Ramos (cell line): Measurements from ENCODE around the gene CPPED1.

Experiments used
- in situ Hi-C: fragments of 300-500 bp; cut with MboI; formaldehyde crosslinking; loops from one replicate; pipeline ENCODE4 v1.14.3; 2022; ENCODE audit warnings: low sequenced_read_pairs; ENCODE audit not compliant: unreplicated experiment

Gene CPPED1

DNA sequence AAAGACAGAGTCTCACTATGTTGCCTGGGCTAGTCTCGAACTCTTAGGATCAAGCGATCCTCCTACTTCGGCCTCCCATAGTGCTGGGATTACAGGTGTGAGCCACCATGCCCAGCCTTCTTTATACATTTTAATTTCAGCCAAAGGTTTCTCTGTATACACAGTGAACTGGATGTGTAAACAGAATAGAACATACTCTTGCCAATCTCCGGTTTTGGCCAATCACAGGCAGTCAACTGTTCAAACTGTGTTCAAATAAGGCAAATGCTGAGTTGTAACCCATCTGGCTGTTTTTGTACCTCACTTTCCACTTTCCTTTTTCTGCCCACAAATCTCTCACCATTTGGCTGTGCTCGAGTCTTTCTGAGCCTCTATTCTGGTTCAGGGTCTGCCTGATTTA lies 108.2 kb downstream of the CPPED1 start:
- in situ Hi-C loops = no loop called here

DNA sequence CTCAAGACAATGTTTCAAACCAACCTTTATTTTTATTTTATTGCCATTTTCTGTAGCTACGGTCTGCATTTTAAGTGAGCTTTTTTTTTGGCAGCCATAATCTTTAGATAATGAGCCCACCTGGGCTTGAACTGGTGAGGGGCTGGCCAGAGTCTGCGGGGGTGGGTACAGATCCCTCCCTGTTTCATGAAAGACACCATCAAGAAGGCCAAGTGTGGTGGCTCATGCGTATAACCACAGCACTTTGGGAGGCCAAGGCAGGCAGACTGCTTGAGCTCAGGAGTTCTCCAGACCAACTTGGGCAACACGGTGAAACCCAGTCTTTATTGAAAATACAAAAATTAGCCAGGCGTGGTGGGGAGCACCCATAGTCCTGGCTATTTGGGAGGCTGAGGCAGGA lies 113.7 kb downstream of the CPPED1 start:
- in situ Hi-C loops = no loop called here

DNA sequence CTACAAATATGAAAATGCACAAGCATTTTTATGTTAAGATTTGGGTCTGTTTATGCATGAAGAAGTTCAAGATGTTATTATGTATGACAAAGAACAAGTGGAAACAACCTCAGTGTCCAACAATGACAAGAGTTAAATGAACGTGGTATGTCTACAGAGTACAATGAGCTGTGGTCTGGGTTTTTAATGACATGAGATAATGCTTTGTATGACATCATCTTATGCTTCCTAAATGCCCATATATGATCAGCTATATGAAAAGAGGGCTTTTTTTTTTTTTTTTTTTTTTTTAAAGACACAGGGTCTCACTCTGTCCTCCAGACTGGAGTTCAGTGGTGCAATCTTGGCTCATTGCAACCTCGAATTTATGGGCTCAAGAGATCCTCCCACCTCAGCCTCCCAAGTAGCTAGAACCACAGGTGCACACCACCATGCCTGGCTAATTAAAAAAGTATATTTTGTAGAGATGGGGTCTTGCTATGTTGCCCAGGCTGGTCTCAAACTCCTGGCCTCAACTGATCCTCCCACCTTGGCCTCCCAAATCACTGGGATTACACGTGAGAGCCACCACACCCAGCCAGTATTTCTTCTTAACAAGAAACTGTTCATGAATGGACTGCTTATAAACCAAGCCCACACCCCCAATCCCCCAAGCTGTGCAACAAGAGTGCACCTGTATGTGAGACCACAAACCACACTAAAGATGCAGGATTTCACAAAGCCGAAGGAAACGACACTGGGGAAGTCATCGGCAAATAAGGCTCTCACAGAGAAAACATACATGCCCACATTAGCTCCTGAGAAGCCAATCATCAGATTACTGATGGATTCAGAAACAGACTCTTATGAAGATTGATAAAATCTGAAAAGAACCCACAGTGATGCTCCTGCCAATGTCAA lies 114.5 kb downstream of the CPPED1 start:
- in situ Hi-C loops = no loop called here

DNA sequence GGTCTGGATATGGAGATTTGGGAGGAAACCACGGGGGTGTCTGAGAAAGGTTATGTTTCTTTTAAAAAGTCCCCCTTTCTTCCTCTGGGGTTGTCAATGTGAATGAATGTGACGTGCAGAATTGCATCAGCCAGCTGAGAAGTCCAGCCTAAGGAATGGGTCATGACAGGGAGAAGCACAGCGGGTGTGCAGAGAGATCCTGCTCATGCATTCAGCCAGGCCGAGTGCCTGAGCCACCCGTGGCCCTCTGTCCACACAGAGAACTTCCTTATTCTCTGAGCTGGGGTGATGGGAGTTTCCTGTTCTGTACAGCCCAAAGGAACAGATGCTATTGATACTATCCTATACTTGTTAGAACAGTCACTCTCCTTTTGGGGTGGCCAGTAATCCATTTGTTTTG lies 117.9 kb downstream of the CPPED1 start:
- in situ Hi-C loops = no loop called here

DNA sequence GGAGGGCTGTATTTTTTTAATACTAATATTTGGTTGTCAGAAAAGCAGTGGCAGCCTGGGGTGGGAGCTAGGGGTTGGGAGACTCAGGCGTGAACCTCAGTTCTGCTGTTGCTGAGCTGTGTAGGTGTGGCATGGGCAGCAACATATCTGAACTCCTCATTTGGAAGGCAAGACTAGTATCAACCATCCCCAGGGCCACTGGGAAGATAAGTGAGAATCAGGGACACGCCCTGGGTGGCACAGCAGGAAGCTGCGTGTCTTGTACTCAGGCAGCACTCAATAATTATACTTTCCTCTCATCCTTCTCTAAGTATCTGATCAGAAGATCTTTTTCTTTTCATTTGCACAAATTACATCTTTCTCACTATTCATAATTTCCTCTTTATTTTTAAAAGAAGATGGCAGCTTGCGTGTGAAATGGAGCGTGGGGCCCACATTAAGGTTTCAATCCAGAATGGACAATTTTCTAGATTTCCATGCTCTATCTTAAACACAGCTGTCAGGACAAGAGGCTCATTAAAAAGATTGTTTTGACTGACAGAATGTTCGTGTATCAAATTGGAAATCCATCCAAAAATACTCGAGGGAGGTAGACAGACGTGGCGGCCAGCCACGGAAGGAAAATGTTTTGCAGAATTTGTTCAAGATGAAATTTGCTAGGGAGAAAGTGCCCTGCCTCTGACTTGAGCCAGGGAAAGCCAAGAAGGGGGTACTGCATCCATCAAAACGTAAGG lies 121.1 kb downstream of the CPPED1 start:
- in situ Hi-C loops = no loop called here

DNA sequence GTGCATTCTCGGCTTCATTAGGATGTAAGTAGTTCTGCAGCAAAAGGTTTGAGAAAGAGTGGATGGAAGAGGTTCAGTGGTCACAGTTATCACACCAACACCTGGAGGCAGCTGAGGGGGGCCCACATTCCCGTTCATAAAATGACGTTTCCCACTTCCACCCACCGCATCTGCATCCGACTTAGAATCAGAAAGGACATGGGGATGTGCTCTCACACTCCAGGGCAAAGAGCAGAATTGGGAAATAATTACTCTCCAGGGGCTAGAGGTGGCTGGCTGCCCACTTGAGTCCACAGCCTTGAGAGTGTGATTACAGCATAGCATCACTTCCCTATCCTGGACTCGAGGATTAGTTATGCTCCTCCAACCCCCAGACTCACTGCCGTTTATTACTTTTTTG lies 122.0 kb downstream of the CPPED1 start:
- in situ Hi-C loops = no loop called here

DNA sequence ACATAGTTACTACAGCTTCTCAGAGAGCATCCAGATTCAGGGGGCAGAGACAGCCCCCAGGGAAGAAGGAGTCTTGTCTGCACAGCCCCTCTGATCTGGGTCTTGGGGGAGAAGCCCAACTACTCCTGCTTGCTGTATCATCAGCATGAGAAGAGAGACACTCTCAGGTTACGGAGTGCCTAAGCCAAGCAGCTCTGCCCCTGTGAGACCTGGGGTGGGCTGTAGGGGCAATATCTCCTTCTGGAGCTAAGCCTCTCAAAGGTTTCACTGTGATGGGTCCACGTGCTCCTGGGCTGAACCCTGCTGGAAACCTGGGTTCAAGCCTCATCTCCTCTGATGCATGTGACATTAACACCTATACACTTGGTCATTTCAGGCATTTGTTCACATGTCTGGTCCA lies 123.2 kb downstream of the CPPED1 start:
- in situ Hi-C loops = no loop called here

DNA sequence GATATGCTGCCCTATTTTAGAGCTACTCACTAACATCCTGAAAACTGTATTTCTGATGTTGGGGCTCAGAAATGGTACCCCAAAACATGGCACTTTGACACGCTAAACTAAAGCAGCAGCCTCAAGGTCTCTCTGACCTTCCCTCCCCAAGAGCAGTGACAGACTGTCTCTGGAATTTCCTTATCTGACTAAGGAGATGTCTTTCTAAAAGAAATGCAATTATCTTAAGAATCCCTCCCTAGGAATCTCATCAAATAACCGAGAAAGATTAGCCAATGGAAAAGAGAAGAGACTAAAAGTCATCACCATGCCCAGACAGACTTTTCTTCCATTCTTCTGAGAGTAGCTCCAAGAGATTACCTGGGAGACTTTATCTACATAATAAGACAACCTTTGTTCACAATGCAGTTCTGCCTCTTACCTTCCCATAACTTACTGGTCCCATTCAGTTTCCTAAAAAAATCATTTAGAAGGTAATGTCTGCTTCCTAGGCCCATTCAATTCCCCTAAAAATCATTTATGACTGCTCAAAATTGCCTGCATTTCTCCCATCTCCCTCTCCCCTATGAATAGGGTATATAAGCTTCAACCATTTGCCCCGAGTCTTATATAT lies 123.9 kb downstream of the CPPED1 start:
- in situ Hi-C loops = no loop called here

DNA sequence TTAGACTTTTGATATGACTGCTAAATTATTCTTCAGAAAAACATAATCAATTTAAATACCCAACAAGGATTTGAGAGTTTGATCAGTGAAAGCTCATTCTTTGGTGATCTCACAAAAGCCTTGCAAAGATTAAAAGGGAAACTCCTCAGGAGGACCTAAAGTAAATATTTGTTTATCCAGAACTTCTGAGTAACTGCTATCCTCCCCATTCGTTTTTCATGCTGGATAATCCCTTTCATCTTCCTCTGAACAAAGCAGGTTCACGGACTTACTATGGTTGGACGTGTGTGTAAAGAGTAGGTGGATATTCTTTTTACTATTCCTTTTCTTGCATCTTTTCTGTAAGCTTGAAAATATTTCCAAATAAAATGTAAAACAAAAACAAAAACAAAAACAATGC lies 124.7 kb downstream of the CPPED1 start:
- in situ Hi-C loops = no loop called here

DNA sequence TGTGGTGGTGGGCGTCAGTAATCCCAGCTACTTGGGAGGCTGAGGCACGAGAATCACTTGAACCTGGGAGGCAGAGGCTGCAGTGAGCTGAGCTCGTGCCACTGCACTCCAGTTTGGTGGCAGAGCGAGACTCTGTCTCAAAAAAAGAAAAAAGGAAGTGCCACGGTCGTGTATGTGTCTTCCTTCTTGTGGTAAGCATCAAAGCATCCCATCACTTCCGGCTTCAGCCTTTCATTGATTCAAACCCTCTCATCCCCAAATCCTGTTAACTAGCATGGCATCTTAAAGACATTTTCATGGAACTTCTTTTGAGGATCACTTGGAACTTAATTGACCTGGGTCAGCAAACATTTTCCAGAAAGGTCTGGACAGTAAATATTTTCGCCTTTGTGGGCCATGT lies 126.2 kb downstream of the CPPED1 start:
- in situ Hi-C loops = no loop called here

DNA sequence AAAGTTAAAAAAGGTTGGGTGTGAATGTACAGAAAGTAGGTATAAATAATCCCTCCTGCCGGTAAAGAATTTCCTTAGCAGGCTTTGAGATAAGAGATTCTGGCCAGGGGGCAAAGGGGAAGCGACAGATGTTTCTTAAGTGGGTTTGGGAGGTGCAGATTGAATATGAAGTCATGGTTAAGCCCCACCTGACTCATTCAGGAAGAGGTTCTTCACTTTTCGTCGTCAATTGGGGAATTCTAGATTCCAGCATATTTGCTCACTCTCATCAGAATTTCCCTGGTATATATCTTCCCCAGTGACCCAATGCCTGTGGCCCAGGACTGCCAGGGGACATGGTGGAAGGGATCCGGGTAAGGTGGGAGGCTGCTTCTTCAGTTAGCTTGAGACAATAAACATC lies 127.8 kb downstream of the CPPED1 start:
- in situ Hi-C loops = no loop called here

DNA sequence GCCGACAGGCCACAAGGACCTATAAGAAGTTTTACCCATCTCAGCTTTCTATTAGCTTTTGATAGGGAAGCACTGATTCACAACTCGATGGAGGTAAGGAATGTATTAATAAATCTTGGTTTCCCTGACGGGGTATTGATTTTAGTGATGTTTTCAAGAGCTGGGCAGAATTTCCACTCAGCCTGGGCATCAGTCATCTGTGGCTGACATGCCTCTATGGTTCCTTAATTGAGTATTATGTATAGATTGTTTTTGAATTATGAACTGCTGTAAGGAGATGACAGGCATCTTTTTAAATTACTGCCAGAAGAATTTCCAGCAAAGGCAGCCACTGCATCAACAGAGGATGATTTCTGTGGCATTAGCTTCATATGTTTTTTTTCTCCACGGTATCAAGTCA lies 128.6 kb downstream of the CPPED1 start:
- in situ Hi-C loops = no loop called here

DNA sequence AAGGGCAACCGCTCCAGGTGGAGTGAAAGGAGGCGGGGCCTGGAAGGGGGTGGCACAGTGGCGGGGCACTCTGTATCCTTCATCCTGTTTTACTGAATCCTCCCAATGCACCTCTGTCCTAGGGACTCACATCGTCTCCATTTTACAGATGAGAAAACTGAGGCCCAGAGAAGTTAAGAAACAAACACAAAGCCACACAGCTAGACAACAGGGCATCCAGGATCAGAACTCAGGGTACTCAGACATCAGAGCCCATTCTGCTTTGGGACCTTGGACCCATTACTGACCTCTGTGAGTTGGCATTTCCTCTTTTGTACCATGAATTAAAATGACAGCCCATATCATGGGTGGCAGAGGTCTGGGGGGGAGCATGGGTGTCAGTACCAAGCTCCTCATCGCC lies 129.2 kb downstream of the CPPED1 start:
- in situ Hi-C loops = no loop called here

DNA sequence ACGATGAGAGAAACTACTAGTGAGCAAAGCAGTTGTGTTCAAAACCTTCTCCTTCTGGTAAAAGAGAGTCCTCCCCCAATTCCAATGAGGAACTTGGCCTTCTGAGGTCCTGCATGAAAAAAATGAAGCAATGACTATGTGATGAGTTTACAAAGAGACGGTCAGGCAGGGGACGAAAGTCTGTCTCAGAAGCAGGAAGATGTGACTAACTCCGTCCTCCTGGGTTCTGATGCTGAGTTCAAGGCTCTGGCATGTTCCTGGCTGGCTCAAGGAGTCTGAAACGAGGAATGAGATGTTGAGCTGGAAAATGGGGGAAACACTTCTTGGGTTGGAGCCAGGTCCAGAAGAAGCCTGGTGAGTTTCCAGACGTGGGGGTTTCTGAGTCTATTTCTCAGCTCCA lies 129.6 kb downstream of the CPPED1 start:
- in situ Hi-C loops = no loop called here

DNA sequence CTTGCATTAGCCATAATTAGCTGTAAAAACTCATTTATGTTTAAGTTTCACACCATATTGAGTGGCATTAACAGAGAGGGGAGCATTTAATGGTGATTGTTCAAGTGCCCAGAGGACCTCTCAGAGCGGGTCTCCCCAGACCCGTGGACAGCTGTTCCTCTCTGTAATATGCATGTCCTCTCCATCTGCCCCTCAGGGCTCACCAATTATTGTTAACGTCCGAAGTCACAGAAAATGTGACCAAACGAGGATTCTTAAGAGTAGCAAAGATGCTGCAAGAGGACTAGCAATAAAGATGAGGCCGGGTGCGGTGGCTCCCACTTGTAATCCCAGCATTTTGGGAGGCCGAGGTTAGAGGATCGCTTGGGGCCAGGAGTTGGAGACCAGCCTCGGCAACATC lies 130.2 kb downstream of the CPPED1 start:
- in situ Hi-C loops = no loop called here

DNA sequence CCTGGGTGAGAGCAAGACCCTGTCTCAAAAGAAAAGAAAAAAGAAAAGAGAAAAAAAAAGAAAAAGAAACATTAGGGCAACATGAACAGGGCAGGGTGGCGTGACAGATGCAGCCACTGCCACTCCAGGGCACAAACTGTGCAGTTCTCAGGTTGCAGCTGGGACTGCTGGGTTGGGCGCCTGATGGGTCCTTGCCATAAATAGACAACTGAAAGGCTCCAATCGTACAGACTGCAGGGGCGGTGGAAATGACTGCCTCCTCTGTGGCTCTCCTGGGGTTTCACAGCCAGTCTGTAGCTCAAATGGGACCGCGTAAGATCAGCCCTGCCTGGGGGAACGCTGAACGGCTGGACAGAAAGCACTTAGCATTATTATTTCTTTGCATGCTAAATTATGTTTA lies 130.7 kb downstream of the CPPED1 start:
- in situ Hi-C loops = no loop called here

DNA sequence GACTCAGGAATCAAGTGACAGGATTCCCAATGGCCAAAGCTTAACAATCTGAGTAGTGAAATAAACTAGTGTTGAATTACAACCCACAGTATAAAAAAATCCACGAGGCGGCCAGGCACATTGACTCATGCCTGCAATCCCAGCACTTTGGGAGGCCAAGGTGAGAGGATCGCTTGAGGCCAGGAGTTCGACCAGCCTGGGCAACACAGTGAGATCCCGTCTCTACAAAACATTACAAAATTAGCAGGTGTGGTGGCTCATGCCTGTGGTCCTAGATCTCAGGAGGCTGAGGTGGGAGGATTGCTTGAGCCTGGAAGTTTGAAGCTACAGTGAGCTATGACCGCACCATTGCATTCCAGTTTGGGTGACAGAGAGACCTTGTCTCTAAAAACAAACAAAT lies 133.8 kb downstream of the CPPED1 start:
- in situ Hi-C loops = no loop called here

DNA sequence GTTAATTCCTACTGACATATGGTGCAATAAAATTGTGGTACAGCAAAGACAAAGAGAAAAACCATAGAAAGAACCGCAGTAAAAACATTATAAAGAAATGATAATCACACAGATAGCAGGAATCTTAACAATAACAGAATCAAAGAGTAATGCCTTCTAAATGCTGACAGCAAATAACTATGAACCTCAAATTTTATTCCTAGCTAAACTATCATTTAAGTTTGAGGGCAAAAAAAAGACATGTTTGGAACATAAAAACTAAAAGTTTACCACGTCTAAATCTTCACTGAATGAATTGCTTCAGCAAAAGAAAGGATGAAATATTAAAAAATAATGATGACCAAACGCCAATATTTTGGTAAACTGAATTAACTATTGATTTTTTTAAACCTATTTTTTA lies 135.8 kb downstream of the CPPED1 start:
- in situ Hi-C loops = no loop called here

DNA sequence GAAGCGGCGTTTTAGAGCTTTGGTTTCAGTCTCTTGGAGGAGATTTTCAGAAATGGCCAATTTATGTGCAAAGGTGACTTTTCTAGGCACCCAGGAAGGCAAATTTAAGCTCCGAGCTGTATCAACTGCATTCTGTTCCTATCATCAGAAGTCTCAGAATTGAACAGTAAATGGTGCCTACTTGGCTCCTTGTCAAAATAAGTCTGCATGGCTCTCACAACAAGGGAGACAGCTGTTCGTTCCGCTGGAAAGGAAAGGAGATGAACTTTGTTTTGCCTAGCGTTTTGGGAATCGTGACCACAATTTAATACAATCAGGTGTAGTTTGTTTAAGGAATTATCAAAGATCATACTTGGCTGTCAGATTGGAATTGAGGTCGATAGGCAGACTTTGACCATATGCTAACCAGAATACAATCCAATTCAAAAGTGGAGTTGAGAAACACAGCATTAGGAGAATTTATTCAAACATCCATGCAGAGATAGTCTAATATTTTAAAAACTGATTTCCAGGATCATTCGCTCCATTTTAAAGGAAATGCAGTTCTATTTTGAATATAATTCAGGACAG lies 139.4 kb downstream of the CPPED1 start:
- in situ Hi-C loops = no loop called here

DNA sequence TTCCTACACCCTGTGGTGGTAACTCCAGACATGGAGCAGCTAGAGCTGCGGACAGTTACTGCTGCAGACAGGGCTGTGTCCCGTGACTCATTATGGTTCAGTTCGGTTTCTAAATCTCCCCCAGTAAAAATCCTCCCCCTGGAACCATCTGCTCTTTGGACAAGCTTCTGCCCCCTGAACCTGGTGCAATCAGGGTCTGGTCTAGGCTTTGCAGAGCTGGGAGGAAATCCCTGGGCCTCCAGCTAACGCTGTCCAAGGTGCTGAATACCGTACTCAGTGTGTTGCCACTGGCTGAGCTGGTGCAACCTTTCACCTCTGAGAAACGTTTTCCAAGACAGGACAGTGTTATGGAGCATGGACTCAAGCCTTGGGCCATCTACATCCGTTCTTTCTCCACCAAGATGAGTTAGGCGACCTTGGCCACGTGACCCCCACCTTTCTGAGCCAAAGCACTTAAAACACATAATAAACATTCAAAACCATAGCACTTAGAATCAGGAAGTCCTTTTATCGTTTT lies 142.0 kb downstream of the CPPED1 start:
- in situ Hi-C loops = no loop called here

DNA sequence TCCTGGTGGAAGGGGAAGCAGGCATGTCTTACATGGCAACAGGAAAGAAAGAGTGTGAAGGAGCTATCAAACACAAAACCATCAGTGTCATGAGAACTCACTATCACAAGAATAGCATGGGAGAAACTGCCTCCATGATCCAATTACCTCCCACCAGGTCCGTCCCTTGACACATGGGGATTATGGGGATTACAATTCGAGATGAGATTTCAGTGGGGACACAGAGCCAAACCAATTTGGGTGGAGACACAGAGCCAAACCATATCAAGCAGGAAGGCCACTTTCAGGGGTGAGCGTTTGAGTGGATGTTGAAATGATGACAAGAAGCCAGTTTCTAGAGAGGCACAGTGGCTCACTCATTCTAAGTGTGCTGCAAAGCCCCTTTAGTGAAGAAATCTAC lies 143.8 kb downstream of the CPPED1 start:
- in situ Hi-C loops = no loop called here
